CD14-positive monocyte (primary cell): ENCODE data around the gene ERGIC3. TPM values are rescaled to one million over a fixed set of nuclear protein-coding genes. Genes with fewer than 3 reads are reported as not detected.
A peak's percentile ranks its signal among the peaks of the same experiment; 100 is the strongest.

Source experiments
- DNase-seq, 3 donors: peaks; one replicate each; pipeline ENCODE4 v3.0.0-alpha.2; 2011 to 2022
- H2AFZ ChIP-seq: 2 replicates; pipeline ENCODE4 v1.6.0; 2012; ENCODE audit warnings: mild to moderate bottlenecking, low read depth, low read length, inconsistent platforms; ENCODE audit not compliant: insufficient read depth, poor library complexity, severe bottlenecking
- H3K27ac ChIP-seq, 2 donors: 1 replicate in 1 of 2; 2 replicates in 1 of 2; pipeline ENCODE4 v1.5.1; 2012 to 2013; ENCODE audit warnings: low read length in 2 of 2, control low read depth in 1 of 2, inconsistent platforms in 1 of 2, low read depth in 1 of 2, mild to moderate bottlenecking in 1 of 2
- H3K27me3 ChIP-seq, 2 donors: one replicate each; pipeline versions ENCODE4 v1.6.0 to v1.6.1; 2011 to 2013; ENCODE audit warnings: low read length in 2 of 2; ENCODE audit not compliant: control insufficient read depth in 2 of 2, insufficient read depth in 2 of 2
- H3K36me3 ChIP-seq, 2 donors: replicated peaks in 1 of 2; 1 replicate in 1 of 2; 2 replicates in 1 of 2; pipeline versions ENCODE4 v1.5.1 to v1.6.1; 2012 to 2013; ENCODE audit warnings: low read length in 2 of 2, control low read depth in 1 of 2, inconsistent platforms in 1 of 2, mild to moderate bottlenecking in 1 of 2; ENCODE audit not compliant: insufficient read depth in 2 of 2, control insufficient read depth in 1 of 2
- H3K4me1 ChIP-seq, 2 donors: 1 replicate in 1 of 2; 2 replicates in 1 of 2; pipeline versions ENCODE4 v1.5.1 to v1.6.1; 2012 to 2013; ENCODE audit warnings: low read length in 2 of 2, control low read depth in 1 of 2, inconsistent platforms in 1 of 2, mild to moderate bottlenecking in 1 of 2, moderate library complexity in 1 of 2; ENCODE audit not compliant: insufficient read depth in 2 of 2, control insufficient read depth in 1 of 2
- H3K4me2 ChIP-seq: replicated peaks from 2 replicates; pipeline ENCODE3; 2012; ENCODE audit warnings: low read length, moderate library complexity, mild to moderate bottlenecking; ENCODE audit not compliant: poor library complexity, severe bottlenecking; ENCODE audit errors: extremely low read depth
- H3K4me3 ChIP-seq, 3 experiments: fragments of 200-600 bp in 1 of 3; sonication (generic) in 1 of 3; replicated peaks in 1 of 3; 1 replicate in 2 of 3; 2 replicates in 1 of 3; pipeline ENCODE4 v1.5.1; 2011 to 2013; ENCODE audit warnings: low read length in 3 of 3, mild to moderate bottlenecking in 3 of 3, control low read depth in 2 of 3, low read depth in 2 of 3, inconsistent platforms in 1 of 3, moderate library complexity in 1 of 3
- H3K79me2 ChIP-seq: 2 replicates; pipeline ENCODE4 v1.6.0; 2012; ENCODE audit warnings: mild to moderate bottlenecking, control low read depth, inconsistent platforms, low read length, moderate library complexity; ENCODE audit not compliant: insufficient read depth
- H3K9ac ChIP-seq: 2 replicates; pipeline ENCODE4 v1.6.0; 2017; ENCODE audit warnings: low read length, mild to moderate bottlenecking; ENCODE audit not compliant: insufficient read depth, poor library complexity, severe bottlenecking
- H3K9me3 ChIP-seq, 2 donors: replicated peaks in 1 of 2; 1 replicate in 1 of 2; 2 replicates in 1 of 2; pipeline versions ENCODE4 v1.5.1 to v1.6.1; 2012 to 2013; ENCODE audit warnings: low read length in 2 of 2, control low read depth in 1 of 2; ENCODE audit not compliant: control insufficient read depth in 1 of 2, insufficient read depth in 1 of 2
- H4K20me1 ChIP-seq: 2 replicates; pipeline ENCODE4 v1.6.0; 2012; ENCODE audit warnings: mild to moderate bottlenecking, low read length, control low read depth, moderate library complexity; ENCODE audit not compliant: insufficient read depth
- H3K27ac Mint-ChIP-seq, 7 donors: one replicate each; pipeline ENCODE4 v1.8.0; 2020; ENCODE audit warnings: mild to moderate bottlenecking in 7 of 7, mixed read lengths in 7 of 7, moderate library complexity in 6 of 7, inconsistent platforms in 2 of 7
- H3K27me3 Mint-ChIP-seq, 3 donors: one replicate each; pipeline ENCODE4 v1.8.0; 2021 to 2022; ENCODE audit warnings: low read depth in 3 of 3, mild to moderate bottlenecking in 3 of 3, mixed read lengths in 3 of 3, moderate library complexity in 3 of 3, inconsistent platforms in 1 of 3
- H3K36me3 Mint-ChIP-seq, 2 donors: one replicate each; pipeline ENCODE4 v1.8.0; 2020; ENCODE audit warnings: mixed read lengths in 2 of 2, inconsistent platforms in 1 of 2, mild to moderate bottlenecking in 1 of 2
- H3K4me1 Mint-ChIP-seq: one replicate; pipeline ENCODE4 v1.8.0; 2020; ENCODE audit warnings: mild to moderate bottlenecking, mixed read lengths
- H3K4me3 Mint-ChIP-seq, 2 donors: one replicate each; pipeline ENCODE4 v1.8.0; 2020; ENCODE audit warnings: mild to moderate bottlenecking in 2 of 2, mixed read lengths in 2 of 2, moderate library complexity in 1 of 2
- H3K9me3 Mint-ChIP-seq, 7 donors: one replicate each; pipeline ENCODE4 v1.8.0; 2020 to 2022; ENCODE audit warnings: mixed read lengths in 7 of 7, mild to moderate bottlenecking in 6 of 7, moderate library complexity in 6 of 7, inconsistent platforms in 2 of 7
- WGBS: methylation state at CpG from one replicate; pipeline ENCODE4 v1.1.5; 2013; ENCODE audit warnings: missing lambda C conversion rate; ENCODE audit not compliant: insufficient coverage; 5-methylcytosine and 5-hydroxymethylcytosine counted together
- intact Hi-C, 2 donors: fragments of 100-400 bp; cut with micrococcal nuclease; formaldehyde crosslinking; loops; one replicate each; pipeline versions ENCODE4 v1.15.0 to v1.15.1; 2023
- polyA plus RNA-seq, 3 donors: library from polyadenylated mRNA; depleted of rRNA in 1 of 3; unstranded in 2 of 3; stranded (reverse) in 1 of 3; fragments of 300-500 nt in 2 of 3; fragments of >200 nt in 1 of 3; fragmentation: Illumina TruSeq in 2 of 3; gene quantifications; 1 replicate in 2 of 3; 2 replicates in 1 of 3; pipeline ENCODE4 v1.2.3, GENCODE V29; 2012 to 2021
- TF ChIP-seq, protein P1 (sequence below): fragments of 200-600 bp; IDR thresholded peaks from one replicate; pipeline ENCODE4 v1.8.0; 2022; ENCODE audit warnings: antibody characterized with exemption, mild to moderate bottlenecking

ERGIC3 gene
- polyA plus RNA-seq, 3 donors: 128 to 371 (median 130) TPM

DNA sequence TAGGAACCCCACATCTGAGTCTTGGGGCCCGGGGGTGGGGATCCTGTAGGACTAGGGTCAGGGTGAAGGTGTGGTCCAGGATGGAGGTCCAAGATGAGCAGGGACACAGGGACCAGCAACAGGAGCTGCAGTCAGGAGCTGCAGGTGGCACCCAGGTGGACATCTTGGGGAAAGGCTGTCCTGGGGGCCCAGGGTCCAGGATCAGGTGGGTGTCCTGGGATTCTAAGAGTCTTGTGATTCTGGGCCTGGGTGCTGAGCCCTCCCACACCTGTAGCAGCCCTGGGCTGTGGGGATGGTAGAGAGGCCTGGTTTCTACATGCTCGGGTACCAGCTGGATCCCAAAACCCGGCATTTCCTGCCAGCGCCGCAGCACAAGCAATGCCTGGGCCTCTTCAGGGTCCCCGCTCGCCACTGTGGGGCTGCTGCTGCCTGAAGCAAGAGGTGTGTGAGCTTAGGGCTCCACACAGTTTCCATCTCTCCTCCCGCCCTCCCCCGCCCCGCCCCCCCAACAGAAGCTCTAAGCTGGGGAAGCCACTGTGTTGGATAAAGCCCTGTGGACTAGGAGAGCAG is 20.7 kb downstream of the ERGIC3 start:
- H3K4me1 Mint-ChIP-seq: no peaks in the 10 kb centered on the region
- TF ChIP-seq, protein P1, sequence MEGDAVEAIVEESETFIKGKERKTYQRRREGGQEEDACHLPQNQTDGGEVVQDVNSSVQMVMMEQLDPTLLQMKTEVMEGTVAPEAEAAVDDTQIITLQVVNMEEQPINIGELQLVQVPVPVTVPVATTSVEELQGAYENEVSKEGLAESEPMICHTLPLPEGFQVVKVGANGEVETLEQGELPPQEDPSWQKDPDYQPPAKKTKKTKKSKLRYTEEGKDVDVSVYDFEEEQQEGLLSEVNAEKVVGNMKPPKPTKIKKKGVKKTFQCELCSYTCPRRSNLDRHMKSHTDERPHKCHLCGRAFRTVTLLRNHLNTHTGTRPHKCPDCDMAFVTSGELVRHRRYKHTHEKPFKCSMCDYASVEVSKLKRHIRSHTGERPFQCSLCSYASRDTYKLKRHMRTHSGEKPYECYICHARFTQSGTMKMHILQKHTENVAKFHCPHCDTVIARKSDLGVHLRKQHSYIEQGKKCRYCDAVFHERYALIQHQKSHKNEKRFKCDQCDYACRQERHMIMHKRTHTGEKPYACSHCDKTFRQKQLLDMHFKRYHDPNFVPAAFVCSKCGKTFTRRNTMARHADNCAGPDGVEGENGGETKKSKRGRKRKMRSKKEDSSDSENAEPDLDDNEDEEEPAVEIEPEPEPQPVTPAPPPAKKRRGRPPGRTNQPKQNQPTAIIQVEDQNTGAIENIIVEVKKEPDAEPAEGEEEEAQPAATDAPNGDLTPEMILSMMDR: no peak
- intact Hi-C loops: no loop called here
- Histone ChIP-seq H3K9me3 (no peaks in the 10 kb centered on the region), H4K20me1 (no peaks in the 10 kb centered on the region), H3K4me2 (no peak overlapping the region), H3K79me2 (no peaks in the 10 kb centered on the region), H3K27ac (no peak overlapping the region), H3K27me3 (no peaks in the 10 kb centered on the region), H2AFZ (no peak overlapping the region), H3K36me3 (peaks cover 3 to 4% of the 10 kb centered on the region in 2 donors), H3K9ac (no peak overlapping the region), H3K4me1 (no peaks in the 10 kb centered on the region), H3K4me3 (no peak overlapping the region)
- H3K27ac Mint-ChIP-seq: no peak overlapping the region
- no peak overlapping the region for H3K4me3 Mint-ChIP-seq
- DNase-seq: no peak
- H3K36me3 Mint-ChIP-seq: peaks cover 5 to 8% of the 10 kb centered on the region in 2 donors
- peaks cover 6 to 13% (median 6%) of the 10 kb centered on the region in 3 donors for H3K27me3 Mint-ChIP-seq
- no peaks in the 10 kb centered on the region for H3K9me3 Mint-ChIP-seq
- WGBS: 100% methylated on average over 1 of the region's 10 CpGs

DNA sequence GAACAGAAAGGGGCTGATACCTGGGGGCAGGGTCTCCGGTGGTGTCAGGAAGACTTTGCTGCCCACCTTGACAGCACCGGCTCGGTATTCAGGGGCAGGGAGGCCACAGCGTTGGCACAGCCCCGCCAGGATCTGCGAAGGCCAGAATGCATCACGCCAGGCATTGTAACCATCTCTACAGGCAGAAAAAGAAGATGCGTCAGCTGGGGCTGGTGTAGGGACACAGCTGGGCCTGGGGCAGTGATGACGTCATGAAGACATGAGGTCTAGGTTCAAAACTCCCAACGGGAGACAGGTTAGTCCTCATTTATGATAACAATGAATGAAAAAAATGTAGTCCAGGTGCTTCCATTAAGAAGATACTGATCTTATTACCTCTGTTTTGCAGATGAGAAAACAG is 22.0 kb downstream of the ERGIC3 start:
- no peaks in the 10 kb centered on the region for H3K27me3 ChIP-seq
- no peaks in the 10 kb centered on the region for H3K4me1 ChIP-seq
- H3K27ac ChIP-seq: no peak overlapping the region
- H3K36me3 Mint-ChIP-seq: no peaks in the 10 kb centered on the region
- H4K20me1 ChIP-seq: no peaks in the 10 kb centered on the region
- H3K4me3 ChIP-seq: no peak overlapping the region
- intact Hi-C loops: no loop called here
- no peak overlapping the region for H3K4me2 ChIP-seq
- no peak overlapping the region for H3K4me3 Mint-ChIP-seq
- no peaks in the 10 kb centered on the region for H3K79me2 ChIP-seq
- H3K9ac ChIP-seq: no peak overlapping the region
- peak overlapping the region in 1 of 7 donors; percentile 37 for H3K27ac Mint-ChIP-seq
- H3K36me3 ChIP-seq: no peaks in the 10 kb centered on the region
- H3K4me1 Mint-ChIP-seq: no peaks in the 10 kb centered on the region
- WGBS: 100% methylated on average over 9 of the region's 10 CpGs
- TF ChIP-seq, protein P1: no peak
- no peaks in the 10 kb centered on the region for H3K9me3 ChIP-seq
- H3K27me3 Mint-ChIP-seq: peaks cover 6 to 13% (median 7%) of the 10 kb centered on the region in 3 donors
- H3K9me3 Mint-ChIP-seq: no peaks in the 10 kb centered on the region
- H2AFZ ChIP-seq: no peak overlapping the region
- no peak for DNase-seq
